Omental fat pad (tissue), 4 donors: Measurements from ENCODE around the gene NOXA1. TPM values are rescaled to one million over a fixed set of nuclear protein-coding genes. Genes with fewer than 3 reads are reported as not detected.

ENCODE experiments used
- ATAC-seq: fragments of 150-250 bp; one replicate; pipeline ENCODE4 v1.9.1; 2016; ENCODE audit warnings: mild to moderate bottlenecking, moderate library complexity; ENCODE audit not compliant: low FRiP score
- DNase-seq: peaks from one replicate; pipeline ENCODE4 v3.0.0-alpha.2; 2019; ENCODE audit warnings: low spot score
- CTCF ChIP-seq, 3 donors: fragments of 450-650 bp; IDR thresholded peaks; one replicate each; pipeline ENCODE4 v1.5.1; 2016 to 2017; ENCODE audit warnings: antibody characterized with exemption in 3 of 3, mild to moderate bottlenecking in 3 of 3, moderate library complexity in 2 of 3
- total RNA-seq, 4 donors: library from RNA; depleted of rRNA; stranded (reverse); fragments of >200 nt; gene quantifications; one replicate each; pipeline ENCODE4 v1.1.0, GENCODE V29; 2016

Gene NOXA1
- total RNA-seq, 4 donors from 2014 or later, result 0.84 to 3.8 (median 2.1) TPM

- no peak for TF ChIP-seq CTCF (IDR thresholded peaks at IDR 0.05)
- DNase-seq, result no peak
- no peak for ATAC-seq
Measured at GRCh38 chr9:137389428-137389746, 33.8 kb upstream of the NOXA1 start.

- peak; percentile 2 for ATAC-seq
- TF ChIP-seq CTCF (IDR thresholded peaks at IDR 0.05), result no peak
- no peak for DNase-seq
Measured at GRCh38 chr9:137390553-137391410, 32.4 kb upstream of the NOXA1 start.

- TF ChIP-seq CTCF (IDR thresholded peaks at IDR 0.05), result no peak
- peak; percentile 23 for ATAC-seq
- no peak for DNase-seq
Measured at GRCh38 chr9:137391411-137391754, 31.8 kb upstream of the NOXA1 start.

GRCh38 chr9:137392232-137393007 lies 30.8 kb upstream of the NOXA1 start:
- no peak for TF ChIP-seq CTCF (IDR thresholded peaks at IDR 0.05)
- ATAC-seq (no peak), DNase-seq (no peak)

- no peak for ATAC-seq
- no peak for DNase-seq
- no peak for TF ChIP-seq CTCF (IDR thresholded peaks at IDR 0.05)
Measured at GRCh38 chr9:137393176-137394150, 29.7 kb upstream of the NOXA1 start.

- no peak for TF ChIP-seq CTCF (IDR thresholded peaks at IDR 0.05)
- no peak for DNase-seq
- ATAC-seq, result no peak
Measured at GRCh38 chr9:137394866-137395665, 28.1 kb upstream of the NOXA1 start.
